ENCODE data around the gene ZNF865. TPM values are rescaled to one million over a fixed set of nuclear protein-coding genes. Genes with fewer than 3 reads are reported as not detected.

Gene ZNF865
- total and polyA plus RNA-seq, 2 donors (not counting 1 experiment from before 2014, with no cell fraction given), result 1.2 TPM

DNA sequence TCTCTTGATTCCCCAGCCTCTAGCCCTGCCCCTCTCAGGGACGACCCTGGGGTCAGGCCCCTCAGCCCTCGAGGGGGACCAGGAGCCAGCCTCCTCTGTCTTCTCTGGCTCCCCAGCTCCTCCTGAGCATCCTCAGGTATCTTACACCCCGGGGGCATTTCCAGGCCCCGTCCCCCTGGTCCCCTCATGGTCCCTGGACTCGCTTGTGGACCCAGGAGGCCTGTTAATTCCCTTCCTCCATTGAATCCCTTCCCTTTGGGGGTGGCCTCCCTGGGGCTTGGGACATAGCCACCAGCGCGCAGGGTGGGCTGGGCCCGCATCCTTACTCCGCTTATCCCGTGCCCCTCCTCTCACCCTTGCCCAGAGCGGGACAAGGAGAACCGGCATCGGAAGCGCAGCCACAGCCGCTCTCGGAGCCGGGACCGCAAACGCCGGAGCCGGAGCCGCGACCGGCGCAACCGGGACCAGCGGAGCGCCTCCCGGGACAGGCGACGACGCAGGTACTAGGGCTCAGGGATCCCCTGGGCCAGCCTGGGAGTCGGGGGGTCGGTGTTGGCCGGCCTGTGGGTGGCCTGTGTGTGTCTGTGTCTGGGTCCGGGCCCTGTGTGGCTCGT is 53.5 kb downstream of the ZNF865 start:
- no peaks in the 10 kb centered on the region for H3K9me3 ChIP-seq (ENCODE audit: control insufficient read depth, insufficient read depth, low read depth, low read length)
- H3K4me2 ChIP-seq (ENCODE audit: extremely low read depth, insufficient read depth, low read length), result no peak overlapping the region
- H3K79me2 ChIP-seq (ENCODE audit: control insufficient read depth, insufficient read depth, low read length), result peaks cover 85% of the 10 kb centered on the region
- no peak overlapping the region for H3K27ac ChIP-seq (ENCODE audit: insufficient read depth, low read length)
- no peak for DNase-seq (ENCODE audit: low read depth in 2 of 2)
- no peaks in the 10 kb centered on the region for H4K20me1 ChIP-seq (ENCODE audit: control insufficient read depth, extremely low read depth, insufficient read depth, low read length)
- H2AFZ ChIP-seq (ENCODE audit: low read length), result no peak overlapping the region
- peaks cover 14% of the 10 kb centered on the region for H3K4me1 ChIP-seq (ENCODE audit: control insufficient read depth, extremely low read depth, insufficient read depth, low read length)
- H3K27me3 ChIP-seq (ENCODE audit: control insufficient read depth, insufficient read depth, low read length), result no peaks in the 10 kb centered on the region
- H3K9ac ChIP-seq (ENCODE audit: insufficient read depth, low read length), result no peak overlapping the region
- TF ChIP-seq CTCF (conservative IDR thresholded peaks at IDR 0.05 in 1 of 2, IDR thresholded peaks at IDR 0.05 in 1 of 2; ENCODE audit: low read depth in 1 of 2, low read length in 2 of 2) (no peak), EZH2 (IDR thresholded peaks at IDR 0.05; ENCODE audit: low read length, missing control alignments) (no peak)
- H3K4me3 ChIP-seq (replicated peaks in 1 of 4; ENCODE audit: control extremely low read depth in 1 of 4, insufficient read depth in 1 of 4, low read depth in 3 of 4, low read length in 4 of 4), result no peak overlapping the region
- H3K36me3 ChIP-seq (ENCODE audit: control insufficient read depth, insufficient read depth, low read length), result peaks cover 23% of the 10 kb centered on the region

- no peaks in the 10 kb centered on the region for H3K9me3 ChIP-seq (ENCODE audit: control insufficient read depth, insufficient read depth, low read depth, low read length)
- peaks cover 14% of the 10 kb centered on the region for H3K4me1 ChIP-seq (ENCODE audit: control insufficient read depth, extremely low read depth, insufficient read depth, low read length)
- no peak overlapping the region for H3K4me3 ChIP-seq (replicated peaks in 1 of 4; ENCODE audit: control extremely low read depth in 1 of 4, insufficient read depth in 1 of 4, low read depth in 3 of 4, low read length in 4 of 4)
- H2AFZ ChIP-seq (ENCODE audit: low read length), result no peak overlapping the region
- no peak overlapping the region for H3K9ac ChIP-seq (ENCODE audit: insufficient read depth, low read length)
- H4K20me1 ChIP-seq (ENCODE audit: control insufficient read depth, extremely low read depth, insufficient read depth, low read length), result no peaks in the 10 kb centered on the region
- peaks cover 27% of the 10 kb centered on the region for H3K36me3 ChIP-seq (ENCODE audit: control insufficient read depth, insufficient read depth, low read length)
- H3K27me3 ChIP-seq (ENCODE audit: control insufficient read depth, insufficient read depth, low read length), result no peaks in the 10 kb centered on the region
- TF ChIP-seq EZH2 (IDR thresholded peaks at IDR 0.05; ENCODE audit: low read length, missing control alignments) (no peak), CTCF (conservative IDR thresholded peaks at IDR 0.05 in 1 of 2, IDR thresholded peaks at IDR 0.05 in 1 of 2; ENCODE audit: low read depth in 1 of 2, low read length in 2 of 2) (no peak)
- H3K79me2 ChIP-seq (ENCODE audit: control insufficient read depth, insufficient read depth, low read length), result peaks cover 92% of the 10 kb centered on the region
- no peak overlapping the region for H3K27ac ChIP-seq (ENCODE audit: insufficient read depth, low read length)
- no peak overlapping the region for H3K4me2 ChIP-seq (ENCODE audit: extremely low read depth, insufficient read depth, low read length)
- DNase-seq (ENCODE audit: low read depth in 2 of 2), result no peak
Measured at GRCh38 chr19:55659822-55660221, 54.4 kb downstream of the ZNF865 start.

- H3K36me3 ChIP-seq (ENCODE audit: control insufficient read depth, insufficient read depth, low read length), result peaks cover 30% of the 10 kb centered on the region
- TF ChIP-seq CTCF (conservative IDR thresholded peaks at IDR 0.05 in 1 of 2, IDR thresholded peaks at IDR 0.05 in 1 of 2; ENCODE audit: low read depth in 1 of 2, low read length in 2 of 2), result no peak
- TF ChIP-seq EZH2 (IDR thresholded peaks at IDR 0.05; ENCODE audit: low read length, missing control alignments), result no peak
- H4K20me1 ChIP-seq (ENCODE audit: control insufficient read depth, extremely low read depth, insufficient read depth, low read length), result no peaks in the 10 kb centered on the region
Measured at GRCh38 chr19:55660404-55660803, 55.0 kb downstream of the ZNF865 start.

More at GRCh38 chr19:55660404-55660803, 55.0 kb downstream of the ZNF865 start:
- Histone ChIP-seq H3K4me2 (ENCODE audit: extremely low read depth, insufficient read depth, low read length) (no peak overlapping the region), H3K27me3 (ENCODE audit: control insufficient read depth, insufficient read depth, low read length) (no peaks in the 10 kb centered on the region), H3K4me3 (replicated peaks in 1 of 4; ENCODE audit: control extremely low read depth in 1 of 4, insufficient read depth in 1 of 4, low read depth in 3 of 4, low read length in 4 of 4) (no peak overlapping the region), H3K9me3 (ENCODE audit: control insufficient read depth, insufficient read depth, low read depth, low read length) (no peaks in the 10 kb centered on the region), H3K27ac (ENCODE audit: insufficient read depth, low read length) (no peak overlapping the region), H3K79me2 (ENCODE audit: control insufficient read depth, insufficient read depth, low read length) (peaks cover 91% of the 10 kb centered on the region), H3K9ac (ENCODE audit: insufficient read depth, low read length) (no peak overlapping the region), H3K4me1 (ENCODE audit: control insufficient read depth, extremely low read depth, insufficient read depth, low read length) (peaks cover 14% of the 10 kb centered on the region), H2AFZ (ENCODE audit: low read length) (no peak overlapping the region)
- DNase-seq (ENCODE audit: low read depth in 2 of 2), result no peak

Data from fibroblast of lung (primary cell).